Activated CD4-positive, alpha-beta T cell treated with anti-CD3 and anti-CD28 coated beads, Interleukin-2, amount 50 U/mL, for 1 hour (primary cell): ENCODE data around the gene TMEM178B.
"Not testable (repeated sequence)": the region's sequence is repeated elsewhere in the genome, so short reads cannot be mapped to it uniquely, and the experiment has no call there.

Experiments used
- DNase-seq: peaks from one replicate; pipeline ENCODE4 v3.0.0-alpha.2; 2020

TMEM178B gene

DNA sequence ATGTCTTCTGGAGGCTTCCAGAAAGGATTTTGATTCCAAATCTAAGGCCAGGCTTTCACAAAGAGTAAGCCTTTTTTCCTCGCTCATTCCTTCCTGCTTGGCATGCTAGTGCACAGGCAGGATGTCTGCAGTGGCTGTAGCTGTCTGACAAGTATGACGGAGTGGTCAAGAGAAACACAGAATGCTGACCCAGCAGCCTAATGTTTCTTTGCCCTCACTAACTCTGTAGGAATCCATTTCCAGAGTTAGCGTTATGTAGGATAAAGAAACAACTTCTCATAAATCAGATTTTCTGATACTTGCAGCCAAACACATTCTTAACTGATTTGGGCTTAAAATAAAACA, 286.5 kb downstream of the TMEM178B start:
- DNase-seq, result no peak

DNA sequence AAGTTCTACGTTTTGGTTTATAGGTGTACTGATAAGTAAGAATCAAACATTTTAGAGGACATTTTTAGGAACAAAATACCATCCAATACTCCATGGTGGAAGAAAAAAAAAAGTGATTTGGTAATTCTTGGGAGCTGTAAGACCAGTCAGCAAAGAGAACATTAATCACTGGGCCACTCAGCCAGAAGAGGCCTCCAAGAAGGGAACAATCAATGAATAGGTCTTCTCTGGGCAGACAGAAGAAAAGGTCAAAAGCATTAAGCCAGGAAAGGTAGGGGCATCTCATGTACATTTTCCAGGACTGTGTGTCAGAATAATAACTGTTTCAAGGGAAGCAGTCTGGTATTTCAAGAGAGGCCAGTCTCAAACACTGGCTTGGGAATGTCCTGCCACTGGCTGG, 286.9 kb downstream of the TMEM178B start:
- DNase-seq, result no peak

DNA sequence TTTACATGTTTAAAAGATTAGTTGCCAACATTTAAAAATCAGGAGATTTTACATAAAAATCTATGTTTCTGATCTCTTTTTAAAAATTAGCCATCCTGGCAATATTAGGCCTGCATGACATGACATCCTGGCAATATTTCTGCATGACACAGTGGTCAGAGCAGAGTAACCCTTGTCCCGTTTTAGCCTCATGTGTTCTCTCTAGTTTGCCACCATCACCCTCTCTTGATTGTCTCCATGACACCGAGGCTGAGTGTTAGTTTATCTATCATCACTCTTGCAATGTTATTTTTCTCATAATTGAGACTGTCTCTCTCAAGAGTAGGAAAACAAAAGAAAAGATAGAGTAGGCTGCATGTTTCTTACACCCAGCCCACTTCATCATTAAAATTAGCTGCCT, 287.6 kb downstream of the TMEM178B start:
- no peak for DNase-seq

DNA sequence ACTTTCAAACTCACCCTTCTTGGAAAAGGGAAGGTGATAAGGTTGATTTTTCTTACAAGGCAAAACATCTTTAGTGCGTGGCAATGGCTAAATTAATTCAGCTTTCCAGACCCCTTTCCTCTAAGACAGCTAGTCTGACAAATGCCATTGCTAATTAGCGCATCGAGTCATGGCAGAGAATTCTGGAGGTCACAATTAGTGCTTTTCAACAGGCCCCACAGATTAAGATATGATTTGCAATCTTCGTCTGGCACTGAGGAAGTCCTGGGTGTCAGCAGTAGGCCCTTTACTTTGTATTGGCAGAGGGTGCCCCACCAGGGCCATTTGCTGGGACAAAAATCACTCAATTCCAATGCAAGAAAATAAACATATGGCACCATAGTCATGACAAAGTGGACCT, 288.1 kb downstream of the TMEM178B start:
- no peak for DNase-seq

DNA sequence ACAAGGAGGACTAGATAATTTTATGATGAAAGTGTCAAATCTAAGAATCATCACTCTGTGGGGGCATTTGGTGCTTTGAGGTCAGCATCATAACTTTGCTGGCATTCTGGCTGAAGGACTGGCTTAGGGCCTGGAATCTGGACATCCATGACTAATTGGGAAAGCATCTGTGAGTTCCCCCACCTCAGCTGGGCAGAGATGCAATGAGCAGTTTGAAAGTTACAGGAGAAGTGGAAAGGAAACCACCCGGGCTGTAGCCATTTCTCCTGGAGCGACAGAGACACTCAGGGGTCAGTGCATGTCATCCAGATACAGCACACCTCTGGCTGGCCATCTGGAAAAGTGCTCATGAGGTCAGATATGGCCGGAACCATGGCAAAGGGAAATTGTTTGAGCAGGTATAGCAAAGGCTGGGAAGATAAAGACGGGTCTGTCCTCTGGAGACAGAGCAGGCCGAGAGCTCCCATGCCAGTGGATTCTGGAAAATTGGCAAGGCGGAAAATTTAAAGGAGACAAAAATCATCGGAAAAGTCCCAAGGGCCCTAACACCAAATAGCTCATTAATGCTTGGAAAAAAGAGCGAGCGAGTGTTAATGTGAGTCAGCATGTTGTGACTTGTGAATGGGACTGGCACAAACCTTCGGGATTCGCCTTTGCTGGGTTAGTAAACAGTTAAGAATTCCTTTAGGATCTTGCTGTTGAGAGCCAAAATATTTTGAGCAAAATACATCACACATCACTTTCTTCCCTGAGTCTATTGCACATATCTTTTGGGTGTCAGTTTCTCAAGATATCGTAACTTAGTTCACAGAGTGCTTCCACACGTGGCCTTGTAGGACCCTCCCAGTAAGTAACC, 288.9 kb downstream of the TMEM178B start:
- DNase-seq, result no peak

DNA sequence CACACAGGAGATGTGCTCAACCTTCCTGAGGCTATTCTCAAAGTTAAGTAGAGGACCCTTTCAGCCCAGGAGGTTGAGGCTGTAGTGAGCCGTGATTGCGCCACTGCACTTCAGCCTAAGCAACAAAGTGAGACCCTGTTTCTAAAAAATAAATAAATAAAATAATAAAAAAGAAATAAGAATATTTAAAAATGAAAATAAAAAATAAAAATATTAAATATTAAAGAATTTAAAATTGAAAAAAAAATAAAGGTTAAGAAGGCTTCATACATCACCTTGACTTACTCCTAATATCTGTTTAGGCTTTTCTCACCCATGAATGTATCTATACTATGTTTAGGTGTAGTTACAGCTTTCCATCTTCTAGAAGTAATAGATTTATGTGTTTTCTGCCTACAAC, 289.9 kb downstream of the TMEM178B start:
- DNase-seq, result no peak

DNA sequence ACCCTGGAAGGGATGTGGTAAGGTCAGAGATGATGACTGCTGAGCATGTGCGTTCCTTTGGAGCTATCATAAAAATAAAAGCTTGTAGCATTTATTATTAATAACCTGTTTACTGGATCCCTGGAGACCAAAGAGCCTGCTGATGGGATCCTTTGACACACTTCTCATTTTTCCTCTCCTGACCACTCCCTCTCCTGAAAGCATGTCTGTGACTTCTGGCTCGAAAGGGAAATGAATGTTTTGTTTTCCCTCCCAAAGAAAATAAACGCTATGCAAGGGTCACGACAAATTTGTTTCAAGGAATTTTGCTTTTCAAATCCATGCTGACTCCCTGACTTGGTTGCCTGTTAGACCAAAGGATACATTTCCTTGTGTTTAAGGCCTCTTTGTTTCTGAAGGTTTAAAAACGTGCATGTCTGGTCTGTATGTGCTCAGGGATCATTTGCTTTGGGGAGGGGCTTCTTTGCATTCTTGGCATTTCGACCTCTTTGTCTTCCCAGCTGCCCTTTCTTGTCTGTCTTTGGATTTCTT, 292.3 kb downstream of the TMEM178B start:
- no peak for DNase-seq

DNA sequence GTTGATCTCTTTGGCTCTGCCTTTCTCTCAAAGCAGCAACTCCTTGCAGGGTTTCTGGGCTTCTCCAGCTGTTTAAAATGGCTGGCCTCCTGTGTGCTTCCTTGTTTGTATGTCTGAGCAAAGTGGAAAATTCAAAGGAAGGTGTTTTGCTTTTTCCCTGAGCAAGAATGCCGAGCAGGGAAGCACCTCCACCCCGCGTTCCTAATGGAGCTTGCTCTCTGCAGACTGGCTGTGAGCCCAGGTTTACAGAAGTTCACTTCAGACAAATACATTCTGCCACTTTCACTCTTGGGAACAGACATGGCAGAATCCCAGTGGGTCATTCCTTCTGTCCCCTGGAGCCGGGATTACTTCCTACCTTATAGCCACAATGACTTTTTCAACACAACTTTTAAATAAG, 295.6 kb downstream of the TMEM178B start:
- no peak for DNase-seq

DNA sequence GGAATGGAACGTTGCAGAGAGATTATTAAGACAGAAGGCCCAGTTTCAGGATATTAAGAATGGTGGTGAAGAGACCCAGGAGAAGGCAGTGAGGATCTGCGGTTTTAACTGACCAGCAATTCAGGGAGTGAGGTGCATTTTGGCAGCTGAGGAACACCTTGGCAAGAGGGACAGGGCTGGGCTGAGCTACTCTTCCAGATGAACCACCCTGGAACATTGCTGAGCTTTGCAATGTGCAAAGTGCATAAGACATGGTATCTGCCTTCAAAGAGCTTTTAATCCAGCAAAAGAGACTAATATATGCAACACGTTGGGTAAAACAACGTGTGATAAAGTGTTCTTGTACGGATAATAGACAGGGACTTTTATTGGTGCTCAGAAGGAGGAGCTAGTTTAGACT, 296.3 kb downstream of the TMEM178B start:
- DNase-seq, result no peak

DNA sequence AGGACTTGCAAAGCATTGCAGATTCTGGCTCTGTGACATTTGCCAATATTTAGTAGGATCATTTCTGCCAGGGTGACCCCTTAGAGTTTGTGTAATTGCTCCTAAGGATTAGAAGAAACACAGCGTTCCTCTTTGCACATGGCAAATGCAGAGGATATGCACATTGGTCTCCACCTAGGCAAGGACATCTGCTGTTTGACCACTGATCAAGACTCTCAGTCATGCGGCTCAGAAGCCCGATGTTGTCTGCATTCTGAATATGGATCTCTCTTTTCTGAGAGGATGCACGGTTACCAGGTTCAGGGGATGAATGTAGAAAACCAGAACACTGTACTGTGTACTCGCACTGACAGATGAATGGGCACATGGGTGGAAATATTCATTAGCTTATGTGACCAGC, 296.8 kb downstream of the TMEM178B start:
- DNase-seq, result no peak

DNA sequence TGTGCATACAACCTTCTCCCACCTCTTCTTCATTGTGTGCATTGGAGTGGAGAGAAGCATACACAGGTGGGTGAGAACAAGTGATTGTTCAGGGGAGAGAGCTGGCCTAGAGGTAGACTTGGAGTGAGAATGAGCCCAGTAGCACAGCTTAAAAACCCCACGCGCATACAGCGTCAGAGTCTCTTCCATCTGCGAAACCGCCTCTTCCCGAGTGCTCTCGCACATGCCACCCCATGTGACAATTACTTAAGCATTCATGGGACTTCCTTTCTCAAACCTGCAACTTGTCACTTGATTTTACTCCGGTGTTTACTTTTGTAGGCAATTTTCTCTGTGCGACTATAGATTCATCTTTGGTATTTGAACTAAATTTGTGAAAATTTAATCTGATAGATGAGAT, 300.6 kb downstream of the TMEM178B start:
- no peak for DNase-seq

DNA sequence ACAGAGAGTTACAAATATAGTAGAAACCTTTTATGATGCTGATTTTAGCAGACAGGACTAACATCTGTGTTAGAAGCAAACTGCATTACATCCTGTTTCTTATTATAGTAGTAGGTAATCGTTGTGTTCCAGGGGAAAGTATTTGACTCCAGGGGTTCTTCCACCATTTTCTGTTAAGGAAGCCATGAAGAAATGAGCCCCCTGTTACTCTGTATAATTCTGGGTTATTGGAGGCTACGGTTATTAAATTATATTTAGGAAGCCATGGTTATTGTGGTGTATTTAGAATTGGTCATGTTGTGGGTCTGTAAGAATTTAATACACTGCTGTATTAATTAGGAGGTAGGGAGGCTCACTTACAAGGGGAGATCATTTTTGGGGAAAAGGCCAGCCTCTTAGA, 301.6 kb downstream of the TMEM178B start:
- DNase-seq, result no peak

DNA sequence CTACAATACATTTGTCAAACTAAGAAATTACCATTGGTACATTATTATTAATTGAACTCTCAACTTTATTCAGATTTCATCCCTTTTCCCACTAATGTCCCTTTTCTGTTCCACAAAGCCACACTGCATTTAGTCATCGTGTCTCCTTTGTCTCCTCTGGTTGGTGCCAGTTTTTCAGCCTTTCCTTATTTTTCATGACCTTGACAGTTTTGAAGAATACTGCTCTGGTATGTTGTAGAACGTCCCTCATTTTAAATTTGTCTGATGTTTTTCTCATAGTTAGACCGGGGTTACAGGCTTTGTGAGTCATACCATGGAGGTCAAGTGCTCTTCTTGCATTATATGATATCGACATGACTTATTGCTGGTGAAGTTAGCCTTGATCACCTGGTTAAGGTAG, 304.0 kb downstream of the TMEM178B start:
- no peak for DNase-seq

DNA sequence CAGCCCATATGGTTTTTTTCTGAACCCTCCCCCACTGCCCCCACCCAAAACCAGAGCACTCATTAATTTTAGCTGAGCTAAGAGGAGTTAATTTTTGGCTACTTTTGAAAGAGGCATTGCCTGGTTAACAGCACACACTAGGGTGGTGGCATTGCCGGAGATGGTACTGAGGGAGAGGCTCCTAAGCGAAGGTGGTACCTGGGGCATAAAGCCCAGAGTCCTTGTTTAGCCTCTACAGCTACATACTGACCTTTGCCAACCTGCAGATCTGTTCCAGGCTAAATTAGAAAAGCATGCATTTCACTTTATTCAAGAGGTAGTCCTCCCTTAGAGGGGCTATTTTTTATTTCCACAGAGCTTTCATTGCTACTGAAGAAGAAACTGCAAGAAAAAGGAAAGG, 304.5 kb downstream of the TMEM178B start:
- no peak for DNase-seq

DNA sequence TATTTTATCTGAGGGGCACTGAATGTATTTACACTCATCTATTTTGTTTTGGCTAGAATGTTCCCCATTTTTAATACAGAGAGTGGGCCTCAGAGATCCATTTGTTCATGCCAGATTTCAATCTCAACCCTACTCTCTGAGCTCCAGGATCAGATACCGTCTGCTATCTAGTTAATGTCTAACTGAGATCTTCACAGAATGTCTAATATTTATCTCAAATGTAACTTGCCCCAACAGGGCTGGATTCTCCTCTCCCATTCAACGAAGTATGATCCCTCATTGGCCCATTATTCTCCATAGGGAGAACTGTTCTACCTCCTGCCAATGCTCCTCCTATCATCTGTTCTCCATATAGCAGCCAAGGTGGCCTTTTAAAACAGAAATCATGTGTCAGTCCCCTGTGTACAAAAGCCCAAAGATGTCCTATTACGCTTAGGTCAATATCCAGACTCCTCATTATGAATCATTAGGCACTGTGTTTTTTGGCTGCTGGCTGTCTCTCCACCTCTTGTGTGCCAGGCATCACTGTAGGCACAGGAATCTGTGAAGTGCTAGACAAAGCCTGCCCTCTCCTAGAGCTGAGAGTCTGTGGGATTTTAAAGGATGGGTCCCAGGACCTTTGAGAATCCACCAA, 308.0 kb downstream of the TMEM178B start:
- no peak for DNase-seq

DNA sequence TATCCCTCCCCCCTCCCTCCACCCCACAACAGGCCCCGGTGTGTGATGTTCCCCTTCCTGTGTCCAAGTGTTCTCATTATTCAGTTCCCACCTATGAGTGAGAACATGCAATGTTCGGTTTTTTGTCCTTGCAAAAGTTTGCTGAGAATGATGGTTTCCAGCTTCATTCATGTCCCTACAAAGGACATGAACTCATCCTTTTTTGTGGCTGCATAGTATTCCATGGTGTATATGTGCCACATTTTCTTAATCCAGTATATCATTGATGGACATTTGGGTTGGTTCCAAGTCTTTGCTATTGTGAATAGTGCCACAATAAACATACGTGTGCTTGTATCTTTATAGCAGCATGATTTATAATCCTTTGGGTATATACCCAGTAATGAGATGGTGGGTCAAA, 309.5 kb downstream of the TMEM178B start:
- not testable (repeated sequence) for DNase-seq

DNA sequence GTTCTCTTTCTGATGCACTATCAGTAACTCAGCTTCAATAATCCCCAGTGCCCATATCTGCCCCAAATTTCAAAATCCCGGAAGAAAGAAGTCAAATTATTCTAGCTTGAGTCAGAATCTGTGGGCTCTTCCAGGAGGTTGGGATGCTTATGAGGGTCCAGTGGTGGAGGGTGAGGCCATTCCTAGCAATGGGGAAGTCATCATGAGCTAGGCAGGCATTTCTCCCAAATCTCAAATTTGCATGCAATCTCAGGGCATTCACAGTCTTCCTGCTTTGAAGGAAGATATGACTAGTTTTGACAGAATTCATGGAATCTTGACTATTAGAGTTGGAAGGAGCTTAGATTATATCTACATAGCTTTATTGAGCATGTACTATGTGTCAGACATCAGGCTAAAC, 313.0 kb downstream of the TMEM178B start:
- DNase-seq, result no peak

DNA sequence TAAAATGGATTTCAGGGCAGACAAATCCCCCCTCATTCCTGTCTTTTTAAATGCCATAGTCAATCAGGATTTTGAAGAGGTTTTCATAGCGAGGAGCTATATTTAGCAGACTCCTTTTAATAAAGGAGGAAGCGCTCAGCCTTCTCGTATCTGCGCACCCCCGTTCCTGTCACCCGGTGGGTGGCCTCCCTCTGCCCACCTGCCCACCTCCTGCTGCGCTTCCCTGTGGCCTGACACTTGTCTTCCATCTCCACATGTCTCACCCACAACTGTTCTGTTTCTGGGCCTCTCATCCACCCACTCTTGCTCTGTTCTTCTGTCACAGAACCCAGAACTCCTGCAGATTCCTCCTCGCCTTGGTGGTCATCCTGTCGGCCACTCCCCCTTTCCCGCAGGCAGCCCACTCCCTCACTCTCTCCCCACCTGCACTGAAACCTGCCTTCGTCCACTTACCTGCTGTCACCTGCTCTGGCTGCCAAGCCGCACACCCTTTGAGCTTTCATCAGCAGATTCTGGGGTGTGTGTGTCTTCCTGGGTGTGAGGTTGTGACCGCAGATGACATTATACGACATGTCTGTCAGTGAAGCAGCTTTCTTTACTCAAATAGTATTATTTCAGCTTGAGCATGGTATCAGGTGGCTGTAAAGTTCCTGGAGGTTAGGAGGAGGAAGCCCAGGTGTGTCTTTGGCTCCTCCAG, 313.8 kb downstream of the TMEM178B start:
- no peak for DNase-seq

DNA sequence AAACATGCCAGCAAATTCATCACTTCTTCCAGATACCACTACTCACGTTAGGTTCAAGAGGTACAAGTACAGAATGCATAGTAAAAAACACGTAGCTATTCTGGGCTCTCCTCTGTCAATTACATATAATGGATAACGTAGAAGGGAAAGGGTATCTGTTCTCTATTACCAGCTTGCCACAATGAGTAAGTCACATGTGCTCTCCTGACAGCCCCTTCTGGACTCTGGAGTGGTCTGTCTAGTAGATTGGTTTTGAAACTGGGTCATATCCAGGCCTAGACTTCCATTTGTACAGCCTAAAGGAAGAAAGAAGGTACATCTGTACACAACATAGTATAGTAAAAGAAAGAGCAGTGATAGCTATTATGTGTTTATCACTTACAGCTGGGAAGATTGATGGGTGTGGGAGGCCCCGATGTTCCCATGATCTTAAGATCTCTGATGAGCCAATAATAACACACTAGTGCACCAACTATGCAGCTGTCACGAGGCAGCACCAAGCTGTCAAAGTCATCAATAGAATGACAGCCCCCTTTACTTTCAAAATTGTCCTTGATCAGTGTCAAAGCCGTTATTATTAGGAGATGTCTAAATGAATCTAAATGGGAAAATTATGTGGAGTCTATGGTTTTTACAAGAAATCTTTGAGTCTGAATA, 315.4 kb downstream of the TMEM178B start:
- no peak for DNase-seq

DNA sequence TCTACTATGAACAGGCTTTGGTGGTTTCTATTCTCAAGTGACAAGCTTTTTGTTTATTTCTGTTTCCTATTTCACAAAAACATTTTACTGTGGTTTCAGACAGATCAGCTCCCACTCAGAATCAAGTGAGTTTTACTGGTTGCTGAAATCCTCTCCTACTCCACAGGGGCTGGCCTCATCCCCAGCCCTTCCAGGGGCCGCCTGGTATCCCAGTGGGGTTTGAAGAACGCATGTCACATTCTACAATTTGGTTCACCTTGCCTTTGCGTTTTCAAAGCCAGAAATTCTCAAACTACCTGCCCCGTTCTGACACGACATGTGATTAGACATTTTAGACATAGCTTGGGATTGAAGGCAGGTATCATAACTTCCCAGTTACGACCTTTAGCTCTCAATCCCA, 316.5 kb downstream of the TMEM178B start:
- DNase-seq, result no peak

DNA sequence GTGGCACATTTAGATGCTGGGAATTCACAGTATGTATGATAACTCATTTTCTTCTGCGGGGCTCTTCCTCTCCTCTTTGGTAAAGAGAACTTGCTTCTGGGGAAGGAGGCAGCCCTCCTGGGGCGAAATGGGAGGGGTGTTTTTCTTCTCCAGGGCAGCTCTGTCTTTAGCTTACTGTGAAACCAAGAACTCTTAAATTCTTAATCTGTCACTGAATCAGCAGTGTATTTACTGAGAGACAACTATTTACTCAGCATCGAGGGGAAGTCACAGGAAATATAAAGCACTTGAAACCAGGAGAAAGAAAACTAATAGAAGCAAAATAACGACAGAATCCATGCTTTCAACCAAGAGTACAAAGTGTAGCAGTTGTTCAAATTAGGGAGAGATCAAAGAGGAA, 319.2 kb downstream of the TMEM178B start:
- DNase-seq, result no peak

DNA sequence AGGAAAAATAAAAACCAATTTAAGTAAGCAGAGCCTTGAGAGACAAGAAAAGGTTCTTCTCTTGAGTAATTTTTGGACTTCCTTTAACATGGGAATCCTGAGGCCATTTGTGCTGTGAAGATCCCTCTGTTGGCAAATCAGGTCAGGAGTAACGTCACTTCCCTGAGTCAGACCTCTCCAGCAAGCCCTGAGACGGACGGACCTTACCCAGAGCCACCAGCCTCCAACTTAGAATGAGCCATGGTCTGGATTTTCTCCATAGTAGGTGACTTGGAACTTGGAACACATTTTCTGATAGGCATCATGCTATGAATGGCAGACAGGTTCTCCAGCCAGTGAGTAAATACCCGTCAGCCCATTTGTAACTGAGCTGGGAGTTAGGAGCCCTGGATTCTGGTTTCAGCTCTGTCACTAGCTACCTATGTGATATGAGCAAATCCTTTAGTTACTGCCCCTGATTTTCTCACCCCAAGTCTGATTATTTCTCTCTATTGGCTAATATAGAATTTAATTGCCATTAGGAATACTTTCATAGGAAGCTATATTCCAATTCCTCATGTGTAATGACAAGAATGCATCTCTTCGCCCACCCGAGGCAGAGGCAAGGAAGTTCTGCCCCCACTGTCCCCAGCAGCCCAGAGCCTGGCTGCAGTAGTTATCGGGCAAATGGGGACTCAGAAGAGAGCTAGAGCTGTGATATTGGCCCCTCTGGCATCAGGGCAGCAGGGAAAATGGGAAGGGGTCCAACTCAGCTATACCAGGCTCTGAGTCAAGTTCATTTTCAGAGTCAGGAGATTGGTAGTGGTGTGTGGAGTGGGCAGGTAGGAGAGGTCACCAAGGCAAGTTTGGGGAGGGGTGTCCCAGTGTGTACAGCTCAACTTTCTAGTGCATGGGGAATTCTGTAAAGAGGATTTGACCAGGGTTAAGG, 323.6 kb downstream of the TMEM178B start:
- no peak for DNase-seq
